HG03521 (cell line): ENCODE data around the gene TSPAN17.
"Not testable (repeated sequence)": the region's sequence is repeated elsewhere in the genome, so short reads cannot be mapped to it uniquely, and the experiment has no call there.

ENCODE experiments used
- ATAC-seq: cut with Tn5 transposase; IDR thresholded peaks from one replicate; pipeline ENCODE4 v1.9.1; 2021; ENCODE audit warnings: mild to moderate bottlenecking, moderate library complexity; ENCODE audit not compliant: unreplicated experiment

Gene TSPAN17

GRCh38 chr5:176676361-176676824, 29.1 kb downstream of the TSPAN17 start:
- ATAC-seq = no peak

- no peak for ATAC-seq
Observed at GRCh38 chr5:176677209-176677939, 30.1 kb downstream of the TSPAN17 start.

- ATAC-seq = no peak
Observed at GRCh38 chr5:176678584-176678983, 31.3 kb downstream of the TSPAN17 start.

- no peak for ATAC-seq
Observed at GRCh38 chr5:176679365-176680225, 32.3 kb downstream of the TSPAN17 start.

- ATAC-seq = no peak
Observed at GRCh38 chr5:176680226-176680563, 32.9 kb downstream of the TSPAN17 start.

- ATAC-seq = no peak
Observed at GRCh38 chr5:176682016-176682531, 34.8 kb downstream of the TSPAN17 start.

GRCh38 chr5:176685010-176685409, 37.7 kb downstream of the TSPAN17 start:
- ATAC-seq = no peak

- no peak for ATAC-seq
Observed at GRCh38 chr5:176687247-176687646, 40.0 kb downstream of the TSPAN17 start.

- no peak for ATAC-seq
Observed at GRCh38 chr5:176687881-176688280, 40.6 kb downstream of the TSPAN17 start.

GRCh38 chr5:176690911-176691310, 43.6 kb downstream of the TSPAN17 start:
- ATAC-seq = no peak

- no peak for ATAC-seq
Observed at GRCh38 chr5:176691524-176691923, 44.2 kb downstream of the TSPAN17 start.

- ATAC-seq = no peak
Observed at GRCh38 chr5:176692326-176692725, 45.0 kb downstream of the TSPAN17 start.

- ATAC-seq = no peak
Observed at GRCh38 chr5:176692839-176693476, 45.7 kb downstream of the TSPAN17 start.

- ATAC-seq = no peak
Observed at GRCh38 chr5:176693477-176693851, 46.2 kb downstream of the TSPAN17 start.

- ATAC-seq = no peak
Observed at GRCh38 chr5:176694146-176694545, 46.9 kb downstream of the TSPAN17 start.

- no peak for ATAC-seq
Observed at GRCh38 chr5:176694631-176695030, 47.3 kb downstream of the TSPAN17 start.

GRCh38 chr5:176695073-176695472, 47.8 kb downstream of the TSPAN17 start:
- ATAC-seq = no peak

GRCh38 chr5:176697267-176697933, 50.1 kb downstream of the TSPAN17 start:
- no peak for ATAC-seq

- ATAC-seq = no peak
Observed at GRCh38 chr5:176697934-176698538, 50.8 kb downstream of the TSPAN17 start.

GRCh38 chr5:176699446-176699845, 52.2 kb downstream of the TSPAN17 start:
- ATAC-seq = not testable (repeated sequence)
